Measurements from ENCODE around the gene LMX1A.

The LMX1A gene

GRCh38 chr1:165365341-165365740 is 8.8 kb upstream of the LMX1A start:
- FAIRE-seq: no peak

GRCh38 chr1:165364568-165365133 is 8.1 kb upstream of the LMX1A start:
- FAIRE-seq: no peak

- no peak for FAIRE-seq
These were observed 361 bp upstream of the LMX1A start for GRCh38 chr1:165356876-165357275.

GRCh38 chr1:165355139-165355976 is 1.2 kb downstream of the LMX1A start:
- FAIRE-seq: no peak

- FAIRE-seq: no peak
These were observed 1.8 kb downstream of the LMX1A start for GRCh38 chr1:165354739-165355138.

- FAIRE-seq: no peak
These were observed 2.5 kb downstream of the LMX1A start for GRCh38 chr1:165353731-165354671.

GRCh38 chr1:165352442-165353293 is 3.8 kb downstream of the LMX1A start:
- FAIRE-seq: no peak

- FAIRE-seq: no peak
These were observed 4.6 kb downstream of the LMX1A start for GRCh38 chr1:165351863-165352441.

- no peak for FAIRE-seq
These were observed 5.7 kb downstream of the LMX1A start for GRCh38 chr1:165350840-165351239.

- no peak for FAIRE-seq
These were observed 11.0 kb downstream of the LMX1A start for GRCh38 chr1:165345502-165345901.

- no peak for FAIRE-seq
These were observed 11.8 kb downstream of the LMX1A start for GRCh38 chr1:165344736-165345135.

GRCh38 chr1:165344198-165344597 is 12.3 kb downstream of the LMX1A start:
- no peak for FAIRE-seq

GRCh38 chr1:165342587-165342986 is 13.9 kb downstream of the LMX1A start:
- no peak for FAIRE-seq

GRCh38 chr1:165342168-165342567 is 14.3 kb downstream of the LMX1A start:
- no peak for FAIRE-seq

GRCh38 chr1:165339164-165339563 is 17.4 kb downstream of the LMX1A start:
- no peak for FAIRE-seq

GRCh38 chr1:165330483-165330882 is 26.0 kb downstream of the LMX1A start:
- FAIRE-seq: no peak

GRCh38 chr1:165329104-165329503 is 27.4 kb downstream of the LMX1A start:
- FAIRE-seq: no peak

- no peak for FAIRE-seq
These were observed 28.4 kb downstream of the LMX1A start for GRCh38 chr1:165328136-165328535.

GRCh38 chr1:165327538-165327937 is 29.0 kb downstream of the LMX1A start:
- no peak for FAIRE-seq

- no peak for FAIRE-seq
These were observed 30.9 kb downstream of the LMX1A start for GRCh38 chr1:165325460-165326203.

GRCh38 chr1:165324050-165324449 is 32.5 kb downstream of the LMX1A start:
- no peak for FAIRE-seq

Measured in endometrium (tissue), 2 donors.